HG03095 (cell line): ENCODE measurements around the gene SLF2.
"Not testable (repeated sequence)": the region's sequence is repeated elsewhere in the genome, so short reads cannot be mapped to it uniquely, and the experiment has no call there.

Source experiments
- ATAC-seq: cut with Tn5 transposase; IDR thresholded peaks from one replicate; pipeline ENCODE4 v1.9.1; 2021; ENCODE audit warnings: moderate library complexity; ENCODE audit not compliant: unreplicated experiment

The SLF2 gene

DNA sequence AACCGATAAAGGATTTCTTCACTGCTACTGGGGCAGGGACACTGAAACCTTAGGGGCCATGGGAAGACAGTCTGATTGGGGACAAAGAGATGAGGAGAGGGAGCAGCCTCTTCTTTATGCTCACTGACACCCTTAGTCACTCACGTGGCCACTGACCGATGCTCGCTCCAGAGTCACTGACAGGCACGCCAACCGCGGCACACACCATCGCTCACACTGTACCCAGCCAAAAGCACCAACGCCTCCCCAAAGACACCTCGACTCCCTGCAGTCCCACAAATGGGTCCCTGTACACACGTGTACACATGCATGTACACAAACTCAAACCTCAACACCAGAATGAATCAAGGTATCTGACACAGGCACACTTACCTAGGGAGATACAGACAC, 35.3 kb upstream of the SLF2 start:
- no peak for ATAC-seq

GRCh38 chr10:100878291-100878910, 34.4 kb upstream of the SLF2 start:
- ATAC-seq: no peak

GRCh38 chr10:100879741-100880360, 32.9 kb upstream of the SLF2 start:
- no peak for ATAC-seq

GRCh38 chr10:100881556-100882213, 31.1 kb upstream of the SLF2 start:
- ATAC-seq: no peak

GRCh38 chr10:100882252-100882651, 30.5 kb upstream of the SLF2 start:
- ATAC-seq: no peak

GRCh38 chr10:100882671-100883311, 30.0 kb upstream of the SLF2 start:
- no peak for ATAC-seq

DNA sequence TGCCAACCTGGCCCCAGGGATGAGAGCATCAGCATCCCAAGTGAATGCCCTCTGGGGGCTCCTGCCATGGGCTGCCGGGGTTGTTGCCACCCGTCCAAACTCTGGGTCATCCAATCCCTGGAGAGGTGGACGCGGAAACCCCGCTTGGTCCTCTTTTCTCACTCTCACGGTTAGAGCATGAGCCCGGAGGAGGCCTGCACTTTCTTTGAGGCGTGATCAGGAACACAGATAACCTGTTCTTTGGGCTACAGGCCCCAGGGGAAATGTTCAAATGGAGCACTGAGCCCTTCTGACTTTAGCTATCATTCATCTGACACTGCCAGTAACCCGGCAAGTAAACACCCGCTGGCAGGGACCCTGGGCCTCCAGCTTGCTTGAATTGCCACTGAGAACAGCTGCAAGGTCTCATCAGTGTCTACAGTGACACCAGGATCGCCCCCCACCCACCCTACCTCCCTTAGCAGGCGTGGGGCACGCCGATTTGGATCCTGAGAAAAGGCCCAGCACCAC, 29.4 kb upstream of the SLF2 start:
- no peak for ATAC-seq

- not testable (repeated sequence) for ATAC-seq
These were observed 27.2 kb upstream of the SLF2 start for GRCh38 chr10:100885611-100886010.

DNA sequence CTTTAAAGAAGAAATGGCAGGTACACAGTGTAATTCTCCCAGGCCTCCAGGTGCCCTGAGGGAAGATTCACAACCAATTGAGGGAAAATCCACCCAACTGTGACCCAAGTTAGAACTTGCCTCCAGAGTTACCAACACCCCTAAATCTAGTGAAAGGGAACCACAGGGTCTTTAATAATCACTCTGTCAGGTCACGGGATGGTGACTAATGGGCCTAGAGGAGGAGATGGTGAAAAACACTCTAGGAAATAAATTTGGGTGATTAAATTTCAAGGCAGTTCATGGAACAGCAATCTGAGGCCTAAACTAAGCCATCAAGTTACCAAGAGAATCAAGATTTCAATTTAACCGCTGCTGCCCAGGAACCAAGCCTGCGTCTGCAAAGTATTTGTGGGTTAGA, 26.7 kb upstream of the SLF2 start:
- no peak for ATAC-seq

- ATAC-seq: no peak
These were observed 26.2 kb upstream of the SLF2 start for GRCh38 chr10:100886521-100886920.

- no peak for ATAC-seq
These were observed 25.8 kb upstream of the SLF2 start for GRCh38 chr10:100886963-100887362.

DNA sequence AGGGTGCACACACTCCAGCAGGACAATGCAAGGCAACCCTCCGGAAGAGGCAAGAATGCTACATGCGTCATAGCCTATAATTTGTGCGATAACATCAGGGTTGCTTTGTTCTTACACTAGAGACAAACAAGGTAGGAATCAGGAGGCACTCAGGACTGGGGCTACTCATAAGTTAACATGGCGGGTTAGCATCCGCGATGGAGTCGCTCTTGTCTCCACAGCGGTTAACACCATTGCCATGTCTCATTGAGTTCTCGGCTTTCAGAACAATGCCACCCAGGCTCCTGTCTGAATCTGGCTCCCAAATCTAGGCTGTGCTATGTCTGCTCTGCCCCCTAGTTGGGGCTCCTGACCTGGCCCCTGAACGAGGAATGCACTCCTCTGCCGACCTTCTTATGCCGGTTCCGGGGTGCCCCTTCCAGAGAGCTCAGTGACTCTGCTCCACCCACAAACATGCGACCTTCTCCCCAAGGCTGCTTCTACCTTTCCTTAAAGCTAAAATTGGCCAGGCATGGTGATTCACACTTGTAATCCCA, 24.9 kb upstream of the SLF2 start:
- ATAC-seq: no peak

DNA sequence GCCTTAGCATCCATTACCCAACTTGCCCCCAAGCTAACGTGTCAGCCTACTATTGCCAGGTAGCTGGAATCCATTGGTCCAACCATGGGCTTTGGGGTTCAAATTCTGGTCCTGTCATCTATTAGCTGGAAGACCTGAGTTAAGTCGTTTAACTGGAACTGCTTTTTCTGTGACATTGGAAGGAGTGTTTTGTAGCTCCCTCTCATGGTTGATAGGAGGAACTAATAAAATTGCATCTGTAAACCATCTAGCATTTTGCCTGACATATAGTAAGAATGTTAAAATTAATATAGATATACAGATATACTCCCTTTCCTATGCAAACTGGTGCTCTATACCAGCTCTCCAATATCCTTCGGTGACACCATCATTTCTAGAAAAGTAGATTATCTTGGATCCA, 23.8 kb upstream of the SLF2 start:
- ATAC-seq: no peak

GRCh38 chr10:100889546-100889945, 23.2 kb upstream of the SLF2 start:
- no peak for ATAC-seq

- ATAC-seq: no peak
These were observed 22.6 kb upstream of the SLF2 start for GRCh38 chr10:100890141-100890672.

GRCh38 chr10:100890673-100891317, 22.0 kb upstream of the SLF2 start:
- ATAC-seq: no peak

DNA sequence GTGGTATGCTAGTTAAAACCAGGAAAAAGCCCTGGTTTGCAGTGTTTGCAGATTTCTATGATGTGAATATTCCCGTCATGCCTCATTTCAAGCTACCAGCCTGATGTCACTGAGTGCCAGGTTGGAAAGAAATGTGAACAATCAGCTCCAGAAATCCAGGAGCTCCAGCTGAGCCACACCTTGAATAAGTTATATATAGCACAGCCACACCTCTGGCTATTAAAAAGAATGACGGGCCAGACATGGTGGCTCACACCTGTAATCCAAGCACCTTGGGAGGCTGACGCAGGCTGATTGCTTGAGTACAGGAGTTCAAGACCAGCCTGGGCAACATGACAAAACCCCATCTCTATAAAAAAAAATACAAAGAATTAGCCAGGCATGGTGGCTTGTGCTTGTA, 18.7 kb upstream of the SLF2 start:
- ATAC-seq: no peak

DNA sequence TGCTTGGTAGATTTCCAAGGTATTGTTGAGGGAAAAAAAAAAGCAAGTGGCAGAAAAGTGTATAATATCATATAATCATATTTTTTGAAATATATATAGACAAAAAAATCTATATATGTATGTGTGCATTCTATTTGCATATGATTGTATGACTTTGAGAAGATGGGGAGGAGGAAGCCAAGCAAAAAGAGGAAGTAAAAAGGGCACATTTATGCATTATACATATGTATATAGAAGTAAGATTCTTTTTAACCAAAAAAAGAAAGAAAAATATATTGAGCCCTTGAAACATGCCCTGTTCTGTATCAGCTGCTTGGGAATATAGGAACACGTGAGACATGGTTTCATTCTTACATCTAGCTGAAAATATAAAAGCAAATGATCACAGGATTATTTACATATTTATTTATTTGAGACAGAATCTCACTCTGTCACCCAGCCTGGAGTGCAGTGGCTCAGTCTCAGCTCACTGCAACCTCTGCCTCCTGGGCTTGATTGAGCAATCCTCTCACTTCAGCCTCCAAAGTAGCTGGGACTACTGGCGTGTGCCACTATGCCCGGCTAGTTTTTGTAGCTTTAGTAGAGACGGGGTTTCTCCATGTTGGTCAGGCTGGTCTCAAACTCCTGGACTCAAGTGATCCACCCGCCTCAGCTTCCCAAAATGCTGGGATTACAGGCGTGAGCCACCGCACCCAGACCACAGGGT, 18.0 kb upstream of the SLF2 start:
- no peak for ATAC-seq

DNA sequence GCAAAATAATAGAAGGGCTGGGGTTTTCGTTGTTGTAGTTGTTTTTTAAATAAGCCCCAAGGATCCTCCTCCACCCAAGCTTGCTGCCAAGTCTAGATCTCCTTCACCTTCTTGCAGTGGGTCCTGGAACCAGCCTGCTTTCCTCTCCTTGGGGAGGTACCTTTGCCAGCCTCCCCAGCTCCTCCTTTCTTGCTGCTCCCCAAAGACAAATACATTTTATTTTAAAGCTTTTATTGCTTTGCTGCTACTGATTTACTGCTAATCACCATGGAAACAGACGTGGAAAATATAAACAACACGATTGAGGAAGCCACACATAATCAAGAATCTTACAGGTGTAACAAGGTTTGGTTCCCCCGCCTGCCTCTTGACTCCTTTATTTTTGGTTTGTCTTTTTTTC, 17.4 kb upstream of the SLF2 start:
- ATAC-seq: no peak

DNA sequence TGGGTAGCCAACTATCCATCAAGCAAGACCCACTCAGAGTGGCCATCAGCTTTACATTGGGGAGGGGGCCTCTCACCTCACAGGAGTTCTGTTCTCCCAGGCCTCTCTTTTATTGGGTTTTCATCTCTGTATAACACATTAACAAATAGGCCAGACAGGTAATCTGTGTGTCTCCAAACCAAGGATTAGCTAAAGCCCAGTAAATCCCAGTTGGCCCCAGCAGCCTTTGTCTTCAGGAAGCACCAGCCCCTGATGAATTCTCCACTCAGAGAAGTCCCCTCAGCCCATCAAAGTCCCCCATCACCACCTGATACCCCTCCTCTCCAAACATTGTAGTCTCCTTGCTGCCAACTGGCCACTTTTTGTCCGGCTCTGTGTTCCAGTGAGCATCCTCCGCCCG, 16.9 kb upstream of the SLF2 start:
- ATAC-seq: no peak
